ENCODE data around the gene HNRNPUL1.
"Not testable (repeated sequence)": the region's sequence is repeated elsewhere in the genome, so short reads cannot be mapped to it uniquely, and the experiment has no call there.

Gene HNRNPUL1

GRCh38 chr19:41273076-41273475 lies 8.9 kb downstream of the HNRNPUL1 start:
- DNase-seq (ENCODE audit: low read depth in 1 of 2, low spot score in 1 of 2) = no peak

GRCh38 chr19:41274802-41275201 lies 10.6 kb downstream of the HNRNPUL1 start:
- DNase-seq (ENCODE audit: low read depth in 1 of 2, low spot score in 1 of 2) = no peak

- no peak for DNase-seq (ENCODE audit: low read depth in 1 of 2, low spot score in 1 of 2)
These were observed 12.1 kb downstream of the HNRNPUL1 start for GRCh38 chr19:41276231-41276630.

- DNase-seq (ENCODE audit: low read depth in 1 of 2, low spot score in 1 of 2) = no peak
These were observed 14.3 kb downstream of the HNRNPUL1 start for GRCh38 chr19:41278478-41278877.

GRCh38 chr19:41288673-41289530 lies 24.7 kb downstream of the HNRNPUL1 start:
- DNase-seq (ENCODE audit: low read depth in 1 of 2, low spot score in 1 of 2) = no peak

- not testable (repeated sequence) for DNase-seq (ENCODE audit: low read depth in 1 of 2, low spot score in 1 of 2)
These were observed 25.6 kb downstream of the HNRNPUL1 start for GRCh38 chr19:41289814-41290213.

- no peak for DNase-seq (ENCODE audit: low read depth in 1 of 2, low spot score in 1 of 2)
These were observed 30.2 kb downstream of the HNRNPUL1 start for GRCh38 chr19:41294393-41294792.

- DNase-seq (ENCODE audit: low read depth in 1 of 2, low spot score in 1 of 2) = no peak
These were observed 31.3 kb downstream of the HNRNPUL1 start for GRCh38 chr19:41295499-41295898.

- DNase-seq (ENCODE audit: low read depth in 1 of 2, low spot score in 1 of 2) = no peak
These were observed 32.3 kb downstream of the HNRNPUL1 start for GRCh38 chr19:41296433-41296871.

- DNase-seq (ENCODE audit: low read depth in 1 of 2, low spot score in 1 of 2) = no peak
These were observed 33.6 kb downstream of the HNRNPUL1 start for GRCh38 chr19:41297628-41298347.

- no peak for DNase-seq (ENCODE audit: low read depth in 1 of 2, low spot score in 1 of 2)
These were observed 34.3 kb downstream of the HNRNPUL1 start for GRCh38 chr19:41298348-41298964.

GRCh38 chr19:41299046-41299754 lies 35.0 kb downstream of the HNRNPUL1 start:
- no peak for DNase-seq (ENCODE audit: low read depth in 1 of 2, low spot score in 1 of 2)

GRCh38 chr19:41299755-41300089 lies 35.5 kb downstream of the HNRNPUL1 start:
- no peak for DNase-seq (ENCODE audit: low read depth in 1 of 2, low spot score in 1 of 2)

- no peak for DNase-seq (ENCODE audit: low read depth in 1 of 2, low spot score in 1 of 2)
These were observed 36.4 kb downstream of the HNRNPUL1 start for GRCh38 chr19:41300555-41300954.

- DNase-seq (ENCODE audit: low read depth in 1 of 2, low spot score in 1 of 2) = peak; percentile 37 to 49
These were observed 38.6 kb downstream of the HNRNPUL1 start for GRCh38 chr19:41302624-41303351.

- no peak for DNase-seq (ENCODE audit: low read depth in 1 of 2, low spot score in 1 of 2)
These were observed 39.8 kb downstream of the HNRNPUL1 start for GRCh38 chr19:41303954-41304353.

- DNase-seq (ENCODE audit: low read depth in 1 of 2, low spot score in 1 of 2) = no peak
These were observed 40.7 kb downstream of the HNRNPUL1 start for GRCh38 chr19:41304706-41305483.

GRCh38 chr19:41305927-41306793 lies 42.0 kb downstream of the HNRNPUL1 start:
- no peak for DNase-seq (ENCODE audit: low read depth in 1 of 2, low spot score in 1 of 2)

All from activated T-helper 1 cell treated with anti-CD3 and anti-CD28 coated beads, Interleukin-2, amount 50 U/mL, for 16 hours (primary cell).